ENCODE data around the gene NEUROD2. TPM values are rescaled to one million over a fixed set of nuclear protein-coding genes. Genes with fewer than 3 reads are reported as not detected.

NEUROD2 gene
- total RNA-seq, 1 experiment from 2014 or later = not detected

DNA sequence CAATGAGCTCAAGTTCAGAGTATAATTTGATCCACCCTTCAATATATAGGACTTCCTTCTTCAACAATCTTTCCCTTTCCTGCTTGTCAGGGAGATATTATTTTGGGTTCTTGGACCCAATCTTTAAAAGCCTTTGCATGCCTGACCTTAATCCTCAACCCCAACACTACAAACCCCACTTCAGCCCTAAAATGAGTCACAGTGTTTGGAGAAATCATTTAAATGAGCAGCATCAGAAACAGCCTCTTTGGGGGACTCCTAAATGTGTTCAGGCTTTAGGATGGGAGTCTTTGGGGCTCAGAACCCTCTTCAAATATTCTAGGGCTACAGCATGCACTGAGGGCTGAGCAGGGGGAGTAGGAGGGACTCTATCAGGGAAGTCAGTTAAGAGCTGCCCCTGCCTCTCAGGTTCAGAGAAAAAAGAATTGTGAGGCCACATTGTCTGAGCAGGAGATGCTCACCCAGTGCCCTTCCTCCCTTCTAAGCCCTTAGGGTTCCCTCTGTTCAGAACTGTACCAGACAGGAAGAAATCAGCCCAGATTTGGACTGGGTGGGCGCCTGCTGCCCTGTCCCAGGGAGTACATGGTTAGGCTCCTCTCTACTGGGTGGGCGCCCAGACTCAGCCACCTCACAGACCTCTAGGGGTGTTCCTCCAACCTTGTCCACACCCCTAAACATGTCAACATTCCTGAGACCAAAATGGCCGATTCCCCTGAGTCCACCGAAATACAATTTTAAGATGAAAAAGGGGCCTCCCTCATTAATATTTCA lies 5.0 kb downstream of the NEUROD2 start:
- Histone ChIP-seq H3K36me3 (ENCODE audit: control insufficient read depth, insufficient read depth, low read length) (no peaks in the 10 kb centered on the region), H3K9me3 (ENCODE audit: control insufficient read depth, insufficient read depth, low read depth, low read length) (no peaks in the 10 kb centered on the region), H3K27ac (ENCODE audit: low read length) (no peak overlapping the region), H3K4me3 (ENCODE audit: low read depth in 2 of 2, low read length in 2 of 2) (no peak overlapping the region), H3K27me3 (ENCODE audit: control insufficient read depth, insufficient read depth, low read length) (peaks cover 27% of the 10 kb centered on the region), H3K4me1 (ENCODE audit: control insufficient read depth, insufficient read depth, low read length) (peaks cover 10% of the 10 kb centered on the region; the same call in 1 of the 2 replicates)
- in situ Hi-C loops (cut with HindIII; ENCODE audit: low pct_unique_long_range_greater_than_20kb, low sequenced_read_pairs) = no loop called here
- intact Hi-C loops (cut with micrococcal nuclease; ENCODE audit: unreplicated experiment) = no loop called here
- BruUV-seq (replicated peaks) = no TSS peak
- TF ChIP-seq POLR2AphosphoS5 (IDR thresholded peaks at IDR 0.05; ENCODE audit: low read depth, low read length) (no peak), TCF7L2 (IDR thresholded peaks at IDR 0.05; ENCODE audit: low read depth, low read length) (no peak), SIN3A (IDR thresholded peaks at IDR 0.05; ENCODE audit: borderline replicate concordance, insufficient read depth, low read depth, low read length) (no peak), REST (IDR thresholded peaks at IDR 0.05; ENCODE audit: insufficient read depth in 1 of 2, low read depth in 2 of 2, low read length in 1 of 2) (no peak)
- TF ChIP-seq, protein P1, sequence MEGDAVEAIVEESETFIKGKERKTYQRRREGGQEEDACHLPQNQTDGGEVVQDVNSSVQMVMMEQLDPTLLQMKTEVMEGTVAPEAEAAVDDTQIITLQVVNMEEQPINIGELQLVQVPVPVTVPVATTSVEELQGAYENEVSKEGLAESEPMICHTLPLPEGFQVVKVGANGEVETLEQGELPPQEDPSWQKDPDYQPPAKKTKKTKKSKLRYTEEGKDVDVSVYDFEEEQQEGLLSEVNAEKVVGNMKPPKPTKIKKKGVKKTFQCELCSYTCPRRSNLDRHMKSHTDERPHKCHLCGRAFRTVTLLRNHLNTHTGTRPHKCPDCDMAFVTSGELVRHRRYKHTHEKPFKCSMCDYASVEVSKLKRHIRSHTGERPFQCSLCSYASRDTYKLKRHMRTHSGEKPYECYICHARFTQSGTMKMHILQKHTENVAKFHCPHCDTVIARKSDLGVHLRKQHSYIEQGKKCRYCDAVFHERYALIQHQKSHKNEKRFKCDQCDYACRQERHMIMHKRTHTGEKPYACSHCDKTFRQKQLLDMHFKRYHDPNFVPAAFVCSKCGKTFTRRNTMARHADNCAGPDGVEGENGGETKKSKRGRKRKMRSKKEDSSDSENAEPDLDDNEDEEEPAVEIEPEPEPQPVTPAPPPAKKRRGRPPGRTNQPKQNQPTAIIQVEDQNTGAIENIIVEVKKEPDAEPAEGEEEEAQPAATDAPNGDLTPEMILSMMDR (IDR thresholded peaks at IDR 0.05) = no peak
- ChIA-PET POLR2A (no interaction called here), CTCF (no interaction called here)
- ATAC-seq = no peak
- no peak for DNase-seq (ENCODE audit: low read depth, low spot score)

DNA sequence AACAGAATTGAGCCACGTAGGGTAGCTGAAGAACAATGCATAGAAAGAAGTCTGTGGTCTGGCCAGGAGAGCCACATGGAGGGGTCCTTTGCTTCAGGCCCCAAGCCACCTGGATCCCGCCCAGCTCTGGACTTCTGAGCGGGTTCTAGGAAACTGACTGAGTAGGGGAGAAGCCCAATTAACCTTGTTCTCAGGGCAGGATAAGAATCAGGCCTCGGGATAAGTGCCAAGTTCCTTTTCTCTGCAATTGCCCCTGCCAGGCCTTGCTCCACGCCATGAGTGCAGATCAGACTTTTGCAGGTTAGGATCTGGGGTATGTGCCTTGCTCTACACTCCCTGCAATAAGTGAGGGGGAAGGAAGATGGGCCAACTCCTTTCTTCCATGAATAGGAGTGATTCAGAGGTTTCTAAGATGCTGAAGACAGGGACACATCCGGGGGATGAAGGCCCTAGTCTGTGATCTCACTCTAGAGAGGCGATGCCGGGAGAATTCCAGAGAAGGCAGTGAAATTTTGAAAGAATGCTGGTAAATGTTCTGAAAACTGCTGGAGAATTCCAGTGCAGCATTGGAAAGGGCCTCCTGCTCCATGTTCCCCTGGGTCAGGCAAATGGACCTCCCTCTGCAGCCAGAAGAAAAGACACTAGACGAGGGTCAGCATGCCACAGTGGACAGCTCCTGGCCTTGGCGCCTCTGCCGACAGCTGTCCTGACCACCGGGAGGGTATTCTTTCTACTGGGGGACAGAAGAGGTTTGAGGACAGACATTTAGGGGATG lies 5.8 kb downstream of the NEUROD2 start:
- DNase-seq (ENCODE audit: low read depth, low spot score) (no peak), ATAC-seq (no peak)
- Histone ChIP-seq H3K9me3 (ENCODE audit: control insufficient read depth, insufficient read depth, low read depth, low read length) (no peaks in the 10 kb centered on the region), H3K36me3 (ENCODE audit: control insufficient read depth, insufficient read depth, low read length) (no peaks in the 10 kb centered on the region), H3K4me1 (ENCODE audit: control insufficient read depth, insufficient read depth, low read length) (peaks cover 12% of the 10 kb centered on the region; the same call in 1 of the 2 replicates), H3K4me3 (ENCODE audit: low read depth in 2 of 2, low read length in 2 of 2) (no peak overlapping the region), H3K27ac (ENCODE audit: low read length) (no peak overlapping the region), H3K27me3 (ENCODE audit: control insufficient read depth, insufficient read depth, low read length) (peaks cover 29% of the 10 kb centered on the region)
- in situ Hi-C loops (cut with HindIII; ENCODE audit: low pct_unique_long_range_greater_than_20kb, low sequenced_read_pairs) = no loop called here
- BruUV-seq (replicated peaks) = no TSS peak
- ChIA-PET CTCF (no interaction called here), POLR2A (no interaction called here)
- TF ChIP-seq TCF7L2 (IDR thresholded peaks at IDR 0.05; ENCODE audit: low read depth, low read length) (no peak), REST (IDR thresholded peaks at IDR 0.05; ENCODE audit: insufficient read depth in 1 of 2, low read depth in 2 of 2, low read length in 1 of 2) (0 out of 4 replicates have a peak, but pooled peaks of 1 of the 2 experiments have one; percentile 39), POLR2AphosphoS5 (IDR thresholded peaks at IDR 0.05; ENCODE audit: low read depth, low read length) (no peak), SIN3A (IDR thresholded peaks at IDR 0.05; ENCODE audit: borderline replicate concordance, insufficient read depth, low read depth, low read length) (no peak)
- TF ChIP-seq, protein P1 (IDR thresholded peaks at IDR 0.05) = no peak
- intact Hi-C loops (cut with micrococcal nuclease; ENCODE audit: unreplicated experiment) = no loop called here
